DND-41 (cell line): ENCODE results near the gene MDH2.

Source experiments
- EZH2 ChIP-seq: IDR thresholded peaks from 3 replicates; pipeline ENCODE4 v1.6.1; 2012; ENCODE audit warnings: borderline replicate concordance, low read depth, mild to moderate bottlenecking, moderate library complexity, low read length, inconsistent platforms; ENCODE audit not compliant: severe bottlenecking
- TF ChIP-seq, protein P1 (sequence below): IDR thresholded peaks from 2 replicates; pipeline ENCODE4 v1.5.1; 2012; ENCODE audit warnings: borderline replicate concordance, low read length, moderate library complexity, mild to moderate bottlenecking; ENCODE audit not compliant: poor library complexity, severe bottlenecking; ENCODE audit errors: extremely low read depth

DNA sequence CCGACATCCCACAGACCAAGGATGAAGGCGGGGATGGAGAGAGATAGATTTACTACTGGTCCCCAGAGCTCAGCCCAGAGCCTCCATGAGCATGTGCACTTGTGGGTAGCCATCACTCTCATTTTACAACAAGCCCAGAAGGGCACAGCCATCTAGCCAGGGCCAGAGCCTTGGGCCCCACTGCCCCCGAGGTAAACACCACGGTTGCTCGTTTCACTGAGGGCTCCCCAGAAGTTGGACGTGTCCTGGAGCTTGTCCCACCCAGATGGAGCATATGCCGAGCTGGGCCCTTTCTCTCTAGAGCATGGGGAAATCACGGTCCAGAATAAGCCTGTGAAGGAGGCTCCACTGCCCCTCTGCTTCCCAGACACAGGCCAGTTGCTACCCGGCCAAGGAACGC is 44.6 kb upstream of the MDH2 start:
- TF ChIP-seq, protein P1, sequence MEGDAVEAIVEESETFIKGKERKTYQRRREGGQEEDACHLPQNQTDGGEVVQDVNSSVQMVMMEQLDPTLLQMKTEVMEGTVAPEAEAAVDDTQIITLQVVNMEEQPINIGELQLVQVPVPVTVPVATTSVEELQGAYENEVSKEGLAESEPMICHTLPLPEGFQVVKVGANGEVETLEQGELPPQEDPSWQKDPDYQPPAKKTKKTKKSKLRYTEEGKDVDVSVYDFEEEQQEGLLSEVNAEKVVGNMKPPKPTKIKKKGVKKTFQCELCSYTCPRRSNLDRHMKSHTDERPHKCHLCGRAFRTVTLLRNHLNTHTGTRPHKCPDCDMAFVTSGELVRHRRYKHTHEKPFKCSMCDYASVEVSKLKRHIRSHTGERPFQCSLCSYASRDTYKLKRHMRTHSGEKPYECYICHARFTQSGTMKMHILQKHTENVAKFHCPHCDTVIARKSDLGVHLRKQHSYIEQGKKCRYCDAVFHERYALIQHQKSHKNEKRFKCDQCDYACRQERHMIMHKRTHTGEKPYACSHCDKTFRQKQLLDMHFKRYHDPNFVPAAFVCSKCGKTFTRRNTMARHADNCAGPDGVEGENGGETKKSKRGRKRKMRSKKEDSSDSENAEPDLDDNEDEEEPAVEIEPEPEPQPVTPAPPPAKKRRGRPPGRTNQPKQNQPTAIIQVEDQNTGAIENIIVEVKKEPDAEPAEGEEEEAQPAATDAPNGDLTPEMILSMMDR, result no peak
- no peak for TF ChIP-seq EZH2
